ENCODE measurements around the gene ABHD3. TPM values are rescaled to one million over a fixed set of nuclear protein-coding genes. Genes with fewer than 3 reads are reported as not detected.

ABHD3 gene
- total and polyA plus RNA-seq, 2 of the 8 experiments (the other 6 are each of a cell fraction or from before 2014, with no cell fraction given), result 8.4 to 12.1 TPM

DNA sequence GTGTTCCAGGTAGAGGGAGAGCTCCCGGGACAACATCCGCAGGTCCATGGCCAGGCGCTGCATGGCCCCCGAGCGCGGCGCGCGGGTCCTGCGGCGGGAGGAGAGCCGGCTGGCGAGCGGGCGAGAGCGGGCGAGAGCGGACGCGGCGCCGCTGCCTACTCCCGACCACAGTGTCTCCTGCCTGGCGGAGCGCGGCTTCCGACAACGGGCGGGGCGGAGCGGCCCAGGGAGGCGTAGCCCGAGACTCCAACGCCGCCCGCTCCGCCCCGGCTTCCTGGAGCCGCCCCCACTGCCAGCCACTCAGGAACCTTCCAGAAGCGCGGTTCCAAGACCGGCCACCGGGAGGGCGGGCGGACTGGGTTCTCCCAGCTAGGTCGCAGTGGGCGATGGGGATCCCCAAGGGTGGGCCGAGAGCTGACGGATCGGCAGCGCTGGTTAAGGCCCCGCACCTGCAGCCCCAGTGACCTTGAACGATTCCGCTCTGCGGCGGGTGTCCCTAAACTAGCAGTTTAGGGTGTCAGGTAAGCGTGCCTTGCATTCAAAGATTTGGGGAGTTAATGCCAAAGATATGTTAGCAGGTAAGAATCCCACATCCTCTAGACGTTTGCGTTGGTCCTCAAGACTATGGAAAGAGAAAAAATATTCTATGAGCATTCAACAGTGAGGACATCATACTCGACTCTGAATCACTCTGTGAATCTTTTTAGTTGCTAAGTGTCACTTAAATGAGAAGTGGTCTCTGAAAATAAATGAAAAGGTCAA is at the start of gene ABHD3 (continued):
- TF ChIP-seq, protein P1, sequence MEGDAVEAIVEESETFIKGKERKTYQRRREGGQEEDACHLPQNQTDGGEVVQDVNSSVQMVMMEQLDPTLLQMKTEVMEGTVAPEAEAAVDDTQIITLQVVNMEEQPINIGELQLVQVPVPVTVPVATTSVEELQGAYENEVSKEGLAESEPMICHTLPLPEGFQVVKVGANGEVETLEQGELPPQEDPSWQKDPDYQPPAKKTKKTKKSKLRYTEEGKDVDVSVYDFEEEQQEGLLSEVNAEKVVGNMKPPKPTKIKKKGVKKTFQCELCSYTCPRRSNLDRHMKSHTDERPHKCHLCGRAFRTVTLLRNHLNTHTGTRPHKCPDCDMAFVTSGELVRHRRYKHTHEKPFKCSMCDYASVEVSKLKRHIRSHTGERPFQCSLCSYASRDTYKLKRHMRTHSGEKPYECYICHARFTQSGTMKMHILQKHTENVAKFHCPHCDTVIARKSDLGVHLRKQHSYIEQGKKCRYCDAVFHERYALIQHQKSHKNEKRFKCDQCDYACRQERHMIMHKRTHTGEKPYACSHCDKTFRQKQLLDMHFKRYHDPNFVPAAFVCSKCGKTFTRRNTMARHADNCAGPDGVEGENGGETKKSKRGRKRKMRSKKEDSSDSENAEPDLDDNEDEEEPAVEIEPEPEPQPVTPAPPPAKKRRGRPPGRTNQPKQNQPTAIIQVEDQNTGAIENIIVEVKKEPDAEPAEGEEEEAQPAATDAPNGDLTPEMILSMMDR (IDR thresholded peaks at IDR 0.05; ENCODE audit: control extremely low read depth in 1 of 3, insufficient read depth in 1 of 3, low read depth in 1 of 3, low read length in 3 of 3), result peak in 1 of 3 experiments; percentile 18; a peak in 1 of 4 replicates
- TF ChIP-seq EP300 (IDR thresholded peaks at IDR 0.05; ENCODE audit: borderline replicate concordance in 1 of 2, low read depth in 2 of 2, low read length in 2 of 2) (peak in 1 of 2 experiments; percentile 47; a peak in 1 of 3 replicates), SUZ12 (IDR thresholded peaks at IDR 0.05; ENCODE audit: low read length) (no peak), TAF7 (optimal IDR thresholded peaks at IDR 0.05; ENCODE audit: borderline replicate concordance, low read depth, low read length) (peak; percentile 83), HDAC2 (IDR thresholded peaks at IDR 0.05; ENCODE audit: borderline replicate concordance in 1 of 2, low read depth in 2 of 2, low read length in 2 of 2) (peak in 1 of 2 experiments; percentile 39; a peak in 1 of 4 replicates), TBP (IDR thresholded peaks at IDR 0.05; ENCODE audit: low read depth, low read length) (peak; percentile 84; the same call in 1 of the 2 replicates), CTBP2 (IDR thresholded peaks at IDR 0.05; ENCODE audit: borderline replicate concordance, insufficient read depth, insufficient read length, low read length) (no peak), ASH2L (IDR thresholded peaks at IDR 0.05; ENCODE audit: low read length) (peak; percentile 40), SIN3A (conservative IDR thresholded peaks at IDR 0.05 in 1 of 2, IDR thresholded peaks at IDR 0.05 in 1 of 2; ENCODE audit: low read depth in 1 of 2, low read length in 2 of 2) (peak in 1 of 2 experiments; percentile 72; a peak in 2 of 4 replicates), KDM4A (IDR thresholded peaks at IDR 0.05; ENCODE audit: low read depth, low read length, severe bottlenecking) (peak; percentile 25), TAF1 (IDR thresholded peaks at IDR 0.05; ENCODE audit: low read depth, low read length) (peak; percentile 93), SP1 (IDR thresholded peaks at IDR 0.05; ENCODE audit: low read depth, low read length) (no peak), CBX8 (IDR thresholded peaks at IDR 0.05; ENCODE audit: borderline replicate concordance, low read depth, low read length) (no peak), SAP30 (IDR thresholded peaks at IDR 0.05; ENCODE audit: insufficient read depth, insufficient replicate concordance, low read length) (no peak), POLR2A (IDR thresholded peaks at IDR 0.05; ENCODE audit: control extremely low read depth in 1 of 2, low read depth in 2 of 2, low read length in 2 of 2) (peak; percentile 84 to 90), PHF8 (conservative IDR thresholded peaks at IDR 0.05; ENCODE audit: low read depth, low read length) (peak; percentile 89; the same call in 1 of the 2 replicates), POLR2AphosphoS5 (IDR thresholded peaks at IDR 0.05; ENCODE audit: low read depth, low read length) (peak; percentile 90), GTF2F1 (IDR thresholded peaks at IDR 0.05; ENCODE audit: borderline replicate concordance, low read depth, low read length) (no peak), NANOG (IDR thresholded peaks at IDR 0.05; ENCODE audit: insufficient read depth, low read depth, low read length, poor library complexity, severe bottlenecking) (no peak)

Data from H1 (cell line).